NT2/D1 (cell line): ENCODE data around the gene ICAM2.
"Not testable (repeated sequence)": the region's sequence is repeated elsewhere in the genome, so short reads cannot be mapped to it uniquely, and the experiment has no call there.

ENCODE experiments used
- YY1 ChIP-seq: IDR thresholded peaks from 2 replicates; pipeline ENCODE4 v1.6.1; 2011; ENCODE audit not compliant: insufficient read length, insufficient read depth
- ZNF274 ChIP-seq: IDR thresholded peaks from 2 replicates; pipeline ENCODE4 v1.6.1; 2011; ENCODE audit warnings: mild to moderate bottlenecking, low read depth, low read length

DNA sequence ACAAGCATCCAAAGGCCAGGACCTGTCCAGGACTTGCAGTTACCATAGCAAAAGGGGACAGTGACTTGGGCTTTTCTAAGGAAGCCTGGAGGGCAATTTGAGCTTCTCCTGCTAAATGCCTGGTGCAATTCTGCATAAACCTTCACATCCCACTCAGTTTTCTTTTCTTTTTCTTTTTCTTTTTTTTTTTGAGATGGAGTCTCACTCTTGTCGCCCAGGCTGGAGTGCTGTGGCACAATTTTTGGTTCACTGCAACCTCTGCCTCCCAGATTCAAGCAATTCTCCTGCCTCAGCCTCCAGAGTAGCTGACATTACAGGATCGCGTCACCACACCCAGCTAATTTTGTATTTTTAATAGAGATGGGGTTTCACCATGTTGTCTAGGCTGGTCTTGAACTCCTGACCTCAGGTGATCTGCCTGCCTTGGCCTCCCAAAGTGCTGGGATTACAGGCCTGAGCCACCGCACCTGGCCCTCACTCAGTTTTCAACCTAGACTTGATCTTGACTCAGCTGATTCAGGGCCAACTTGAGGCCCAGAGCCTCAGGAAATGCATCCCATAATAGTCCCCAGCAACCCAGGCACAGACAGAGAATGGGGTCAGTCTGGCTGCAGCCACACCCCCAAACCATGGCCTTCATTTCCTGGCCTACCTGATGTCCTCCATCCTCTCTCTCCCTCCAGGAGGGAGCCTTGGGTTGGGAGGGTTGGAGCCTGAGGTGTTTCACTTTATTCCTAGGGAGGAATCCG, 13.2 kb downstream of the ICAM2 start:
- TF ChIP-seq ZNF274, YY1: not testable (repeated sequence)
